ENCODE data around the gene TSPAN32.
"Not testable (repeated sequence)": the region's sequence is repeated elsewhere in the genome, so short reads cannot be mapped to it uniquely, and the experiment has no call there.

Gene TSPAN32

DNA sequence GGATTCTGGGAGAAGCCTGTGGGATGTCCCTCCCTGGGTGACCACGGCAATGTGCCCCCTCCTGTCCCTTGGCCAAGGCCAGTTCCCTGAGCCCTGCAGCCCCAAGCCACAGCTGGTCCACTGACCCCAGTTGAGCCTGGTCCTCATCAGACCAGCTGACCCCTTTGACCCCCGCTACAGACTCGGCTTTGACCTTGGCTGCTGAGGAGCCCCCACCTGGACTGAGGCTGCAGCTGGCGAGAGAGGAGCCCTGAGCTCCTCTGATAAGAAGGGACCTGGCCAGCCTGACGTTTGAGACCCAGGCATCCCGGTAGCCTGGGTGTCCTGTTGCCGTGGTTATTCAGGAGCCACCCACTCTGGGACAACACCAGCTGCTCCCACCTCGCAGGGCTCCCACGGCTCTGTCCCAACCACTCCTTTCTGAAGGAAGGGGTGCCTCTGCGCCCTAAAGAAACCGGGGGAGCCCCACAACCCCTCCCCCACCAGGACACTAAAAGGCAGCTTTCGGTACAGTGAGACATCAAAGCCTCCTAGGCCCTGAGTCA, 34.4 kb upstream of the TSPAN32 start:
- DNase-seq (ENCODE audit: low read depth): no peak

DNA sequence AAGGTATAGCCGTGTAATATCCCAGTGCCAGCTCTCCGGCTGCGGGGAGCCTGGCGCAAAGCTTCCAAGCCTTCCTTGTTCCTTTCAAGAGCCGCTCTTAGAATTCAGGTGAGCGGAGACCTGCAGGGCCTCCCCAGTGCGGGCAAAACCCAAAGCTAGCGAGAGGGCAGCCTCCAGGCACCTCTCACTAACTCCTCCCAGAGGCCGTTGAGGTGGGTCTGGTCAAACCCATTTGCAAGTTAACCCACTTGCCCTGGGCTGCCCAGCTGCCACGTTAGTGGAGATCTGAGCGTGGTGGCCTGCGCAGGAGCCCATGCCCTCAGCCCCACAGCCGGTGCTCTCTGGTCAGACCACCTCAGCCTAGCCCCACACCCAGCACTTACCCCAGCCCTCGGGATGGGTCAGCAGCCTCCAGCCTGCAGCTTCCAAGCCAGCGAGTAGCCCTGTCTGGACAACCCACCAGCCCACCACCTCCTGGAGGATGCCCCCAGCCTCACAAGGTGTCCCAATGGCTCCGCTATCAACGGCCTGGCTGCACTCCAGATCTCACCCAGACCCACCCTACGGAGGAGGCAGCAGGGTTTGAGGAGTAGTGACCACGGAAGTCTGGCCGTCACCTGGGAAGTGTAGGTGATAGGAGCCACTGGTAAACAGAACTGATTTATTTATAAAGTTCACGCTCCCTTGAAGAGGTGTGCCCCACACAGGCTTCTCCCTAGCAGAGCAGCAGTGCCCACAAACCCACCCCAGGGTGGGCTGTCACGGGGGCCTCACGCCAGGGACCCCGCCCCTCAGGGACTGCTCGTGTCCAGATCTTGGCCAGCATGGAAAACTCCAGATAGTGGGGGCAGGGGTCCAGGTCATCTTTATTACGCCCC, 33.7 kb upstream of the TSPAN32 start:
- DNase-seq (ENCODE audit: low read depth): no peak

DNA sequence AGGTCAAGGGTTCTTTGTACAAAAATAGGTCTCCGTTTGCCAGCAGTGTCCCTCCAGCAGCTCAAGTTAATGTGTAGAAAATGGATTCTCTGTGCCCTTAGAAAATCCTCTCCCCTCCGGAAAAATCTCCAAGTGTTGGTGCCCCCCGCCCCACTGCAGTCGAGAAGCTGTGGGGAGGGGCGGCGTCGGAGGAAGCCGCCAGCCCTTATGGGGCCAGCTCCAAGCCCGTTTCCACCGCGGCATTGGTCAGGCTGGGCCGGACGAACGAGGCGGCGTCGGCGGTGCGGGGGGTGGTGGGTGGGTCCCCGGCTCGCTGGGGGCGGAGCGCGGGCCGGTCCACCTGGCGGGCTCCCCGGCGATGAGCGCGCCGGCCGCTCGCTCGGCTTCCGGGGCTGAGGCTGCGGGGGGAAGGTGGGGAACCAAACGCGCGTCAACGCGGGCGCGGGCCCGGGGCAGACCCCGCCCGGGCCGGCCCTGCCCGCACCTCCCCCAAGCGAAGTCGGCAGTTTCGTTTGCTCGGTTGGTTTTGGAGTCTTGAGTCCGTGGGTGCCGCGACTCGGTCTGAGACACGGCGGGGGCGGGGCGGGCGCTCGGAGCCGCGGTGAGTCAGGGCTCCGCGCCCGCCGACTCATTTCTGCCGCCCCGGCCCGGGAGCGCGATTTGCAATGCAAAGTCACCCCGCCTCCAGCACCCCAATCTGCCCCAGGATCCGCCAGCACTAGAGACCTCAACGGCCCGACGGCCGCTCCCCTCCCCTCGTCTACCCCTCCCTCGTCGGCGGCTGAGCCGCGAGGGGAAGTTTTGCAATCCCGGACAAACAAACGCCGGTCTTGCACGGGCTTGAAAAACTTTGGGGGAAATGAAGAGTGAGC, 32.8 kb upstream of the TSPAN32 start:
- no peak for DNase-seq (ENCODE audit: low read depth)

DNA sequence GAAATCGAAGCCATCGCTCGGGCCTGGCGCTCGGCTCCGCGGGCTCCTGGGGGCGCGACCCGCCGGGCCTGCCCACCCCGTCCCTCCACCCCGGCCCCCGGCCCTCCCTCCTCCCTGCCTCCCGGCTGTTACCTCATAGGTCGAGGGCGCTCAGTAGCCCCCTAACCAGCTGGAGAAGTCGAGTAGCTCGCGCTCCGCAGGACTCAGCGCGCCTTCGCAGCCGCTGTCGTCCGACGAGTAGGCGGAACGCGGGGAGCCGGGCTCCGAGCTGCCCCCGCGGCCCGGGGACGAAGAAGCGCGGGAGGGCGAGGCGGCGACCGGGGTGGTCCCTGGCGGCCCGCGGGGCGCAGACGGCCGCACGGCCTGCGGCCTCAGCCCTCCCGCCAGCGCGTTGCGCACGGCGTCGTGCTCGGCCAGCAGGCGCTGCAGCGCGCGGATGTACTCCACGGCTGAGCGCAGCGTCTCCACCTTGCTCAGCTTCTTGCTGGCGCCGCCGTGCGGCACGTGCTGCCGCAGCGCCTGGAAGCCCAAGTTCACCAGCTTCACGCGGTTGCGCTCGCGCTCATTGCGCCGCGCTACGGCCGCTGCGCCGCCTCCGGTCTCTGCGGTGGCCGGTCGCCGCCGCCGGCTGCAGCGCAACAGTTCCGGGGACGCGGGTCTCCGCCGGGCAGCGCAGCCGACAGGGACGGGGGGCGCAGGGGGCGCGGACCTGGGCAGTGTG, 32.1 kb upstream of the TSPAN32 start:
- DNase-seq (ENCODE audit: low read depth): peak; percentile 13

DNA sequence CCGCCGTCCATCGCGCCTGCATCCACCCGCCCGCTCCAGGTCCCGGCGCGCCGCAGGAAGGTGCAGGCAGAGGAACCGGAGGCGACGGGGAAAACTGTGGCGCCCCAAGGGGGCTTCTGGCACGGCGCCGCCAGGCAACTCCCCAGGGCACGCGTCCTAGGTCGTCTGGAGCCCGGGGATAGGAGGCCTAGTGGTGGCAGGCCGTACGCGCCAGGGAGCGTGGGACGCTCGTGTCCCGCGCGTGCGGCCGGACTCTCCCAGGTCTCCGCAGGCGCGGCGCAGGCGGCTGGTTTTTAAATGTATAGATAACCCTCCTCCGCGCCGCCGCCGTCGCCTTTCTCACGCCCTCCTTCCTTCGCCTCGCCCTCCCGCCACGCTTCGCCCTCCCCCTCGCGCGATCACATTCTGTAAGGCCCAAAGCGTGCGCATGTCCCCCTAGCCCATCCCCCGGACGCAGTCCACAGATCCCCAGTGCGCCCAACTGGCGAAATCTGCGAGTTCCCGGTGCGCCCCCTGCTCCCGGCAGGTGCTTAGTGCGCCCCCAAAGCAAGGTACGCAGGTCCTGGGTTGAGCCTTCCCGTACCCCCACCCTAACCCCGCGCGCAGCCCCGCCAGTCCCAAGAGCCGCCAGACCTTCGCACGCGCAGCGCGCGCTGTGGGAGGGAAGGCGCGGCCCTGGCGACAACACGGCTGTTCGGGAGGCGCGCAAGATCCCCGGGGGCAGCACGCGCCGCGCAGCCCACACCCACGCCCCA, 31.3 kb upstream of the TSPAN32 start, which contains the start of gene ASCL2:
TSS of gene ASCL2 (minus strand) at position 267 of the 755 bp plus-strand sequence. CDS start at position 11, 256 bp downstream.
- no peak for DNase-seq (ENCODE audit: low read depth)

DNA sequence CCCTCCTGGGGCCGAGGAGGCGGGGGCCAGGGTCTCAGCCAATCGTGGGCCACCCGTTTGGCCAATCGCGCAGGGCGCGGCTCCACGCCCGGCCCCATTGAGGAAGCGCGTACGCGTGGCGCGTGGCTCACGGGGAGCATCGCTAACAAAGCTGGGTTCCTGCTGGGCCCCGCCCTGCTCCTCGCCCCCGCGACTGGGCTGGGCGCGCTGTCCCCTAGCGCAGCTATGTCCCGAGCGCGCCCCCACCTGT, 30.8 kb upstream of the TSPAN32 start:
- DNase-seq (ENCODE audit: low read depth): no peak

DNA sequence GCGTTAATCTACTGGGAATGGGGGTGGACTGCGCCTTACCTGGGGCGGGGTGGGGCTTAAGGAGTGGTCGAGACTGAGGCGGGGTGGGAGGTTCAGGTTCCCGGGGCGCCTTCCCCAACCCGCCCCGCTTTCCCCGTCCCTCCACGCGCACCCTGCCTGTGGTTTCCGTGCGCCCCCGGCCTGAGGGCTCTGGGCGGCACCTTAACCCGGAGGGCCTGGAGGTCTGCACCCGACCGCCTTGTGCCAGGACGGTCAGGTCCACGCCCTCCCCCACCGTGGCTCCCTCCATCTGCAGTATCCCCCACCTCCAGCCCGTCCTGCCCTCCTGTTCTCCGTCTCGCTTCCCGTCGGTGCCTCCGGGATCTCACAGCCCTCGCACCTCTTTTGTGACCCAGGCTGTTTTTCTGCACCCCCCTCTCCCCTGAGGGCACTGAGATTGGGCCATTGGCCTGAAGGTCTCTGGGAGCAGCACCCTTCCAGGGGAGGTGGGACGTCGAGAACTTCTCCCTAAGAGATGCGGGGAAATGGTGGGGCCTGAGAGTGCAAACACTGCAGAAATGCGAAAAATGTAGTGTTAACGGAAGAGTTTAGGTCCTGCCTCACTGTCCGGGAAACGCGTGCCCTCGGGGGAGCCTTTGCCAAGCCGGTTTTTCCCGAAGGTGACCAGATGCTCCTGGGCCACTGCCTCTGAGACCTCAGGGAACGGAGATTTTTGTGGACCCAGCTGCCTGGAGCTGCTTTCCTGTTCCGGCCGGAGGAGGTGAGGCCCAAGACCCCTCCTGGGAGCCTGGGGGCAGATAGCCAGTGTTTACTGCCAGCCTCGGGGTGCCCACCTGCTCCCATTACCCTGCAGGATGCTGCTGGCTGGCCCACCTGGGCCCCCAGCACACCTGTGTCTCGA, 30.2 kb upstream of the TSPAN32 start:
- no peak for DNase-seq (ENCODE audit: low read depth)

DNA sequence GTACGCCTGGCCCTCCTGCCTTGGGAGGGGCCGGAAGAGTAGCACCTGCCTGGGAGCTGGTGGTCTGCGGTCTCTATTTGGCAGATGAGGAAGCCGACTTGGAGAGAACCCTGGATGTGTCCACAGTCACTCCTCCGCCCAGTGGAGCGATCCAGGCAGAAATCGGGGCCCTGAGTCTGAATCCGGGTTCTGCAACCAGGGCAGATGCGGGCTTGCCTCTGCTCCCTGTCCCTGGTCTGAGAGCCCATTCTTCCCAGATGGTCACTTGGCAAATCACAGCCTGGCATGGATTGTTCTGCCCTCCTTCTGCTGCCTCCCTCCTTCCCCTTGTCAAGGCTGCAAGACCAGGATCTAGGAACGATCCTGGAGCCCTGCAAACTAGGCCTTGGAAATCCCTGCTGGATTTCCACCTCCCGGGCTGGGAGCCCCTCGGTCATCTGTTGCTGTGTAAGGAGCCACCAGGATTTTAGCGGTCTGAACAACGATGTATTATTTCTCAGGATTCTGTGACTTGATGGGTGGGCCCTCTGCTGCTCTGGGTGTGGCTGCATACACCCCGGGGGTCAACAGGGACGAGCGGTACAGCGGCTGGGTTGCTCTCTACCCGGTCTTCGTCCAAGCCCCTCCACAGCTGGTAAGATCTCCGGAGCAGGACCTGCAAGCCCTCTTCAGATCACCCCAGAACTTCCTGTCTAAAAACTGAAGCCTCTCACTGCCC, 29.4 kb upstream of the TSPAN32 start:
- no peak for DNase-seq (ENCODE audit: low read depth)

DNA sequence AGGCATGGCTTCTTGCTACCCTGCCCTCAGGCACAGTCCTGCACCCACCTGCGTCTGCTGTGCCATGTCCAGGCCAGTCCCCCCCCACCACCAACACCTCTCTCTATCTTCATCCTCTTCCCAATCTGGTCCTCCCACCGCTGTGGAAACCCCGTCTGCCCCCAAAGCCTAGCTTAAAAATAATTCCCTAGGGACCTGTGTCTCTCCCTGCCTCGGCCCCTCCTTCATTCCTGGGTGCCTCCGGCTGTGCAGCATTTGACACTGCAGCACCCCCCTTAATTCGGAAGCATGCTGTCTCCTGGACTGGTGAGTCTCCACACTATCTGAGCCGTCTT, 28.9 kb upstream of the TSPAN32 start:
- no peak for DNase-seq (ENCODE audit: low read depth)

DNA sequence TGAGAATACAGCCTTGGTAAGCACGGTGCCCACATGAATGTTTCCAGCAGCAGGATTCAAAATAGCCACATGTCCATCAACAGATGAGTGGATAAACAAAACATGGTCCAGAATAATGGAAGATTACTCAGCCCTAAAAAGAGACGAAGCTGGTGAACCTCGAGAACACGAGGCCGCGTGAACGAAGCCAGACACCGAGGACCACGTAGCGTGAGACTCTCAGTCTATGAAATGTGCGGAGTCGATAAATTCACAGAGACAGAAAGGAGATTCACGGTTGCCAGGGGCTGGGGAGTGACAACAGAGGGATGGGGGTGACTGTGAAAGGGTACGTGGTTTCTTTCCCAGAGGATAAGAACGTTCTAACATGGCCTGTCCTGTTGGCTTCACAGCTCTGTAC, 28.5 kb upstream of the TSPAN32 start:
- no peak for DNase-seq (ENCODE audit: low read depth)

DNA sequence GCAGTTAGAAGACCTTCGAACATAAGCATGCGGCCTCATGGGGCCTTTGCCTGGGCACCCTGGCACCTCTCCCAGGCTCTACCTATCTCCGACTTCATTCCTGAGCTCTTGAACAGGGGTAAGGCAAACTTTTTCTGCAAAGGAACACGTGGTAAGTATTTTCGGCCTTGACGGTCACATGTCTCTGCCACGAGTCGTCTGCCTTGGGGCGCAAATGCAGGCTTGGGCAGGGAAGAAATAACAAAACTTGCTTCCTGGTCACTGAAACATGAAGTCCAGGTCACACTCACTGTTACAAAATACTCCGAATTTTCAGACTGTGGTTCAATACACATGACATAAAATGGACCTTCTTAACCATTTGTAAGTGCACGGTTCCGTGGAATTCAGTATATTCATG, 28.0 kb upstream of the TSPAN32 start:
- DNase-seq (ENCODE audit: low read depth): no peak

DNA sequence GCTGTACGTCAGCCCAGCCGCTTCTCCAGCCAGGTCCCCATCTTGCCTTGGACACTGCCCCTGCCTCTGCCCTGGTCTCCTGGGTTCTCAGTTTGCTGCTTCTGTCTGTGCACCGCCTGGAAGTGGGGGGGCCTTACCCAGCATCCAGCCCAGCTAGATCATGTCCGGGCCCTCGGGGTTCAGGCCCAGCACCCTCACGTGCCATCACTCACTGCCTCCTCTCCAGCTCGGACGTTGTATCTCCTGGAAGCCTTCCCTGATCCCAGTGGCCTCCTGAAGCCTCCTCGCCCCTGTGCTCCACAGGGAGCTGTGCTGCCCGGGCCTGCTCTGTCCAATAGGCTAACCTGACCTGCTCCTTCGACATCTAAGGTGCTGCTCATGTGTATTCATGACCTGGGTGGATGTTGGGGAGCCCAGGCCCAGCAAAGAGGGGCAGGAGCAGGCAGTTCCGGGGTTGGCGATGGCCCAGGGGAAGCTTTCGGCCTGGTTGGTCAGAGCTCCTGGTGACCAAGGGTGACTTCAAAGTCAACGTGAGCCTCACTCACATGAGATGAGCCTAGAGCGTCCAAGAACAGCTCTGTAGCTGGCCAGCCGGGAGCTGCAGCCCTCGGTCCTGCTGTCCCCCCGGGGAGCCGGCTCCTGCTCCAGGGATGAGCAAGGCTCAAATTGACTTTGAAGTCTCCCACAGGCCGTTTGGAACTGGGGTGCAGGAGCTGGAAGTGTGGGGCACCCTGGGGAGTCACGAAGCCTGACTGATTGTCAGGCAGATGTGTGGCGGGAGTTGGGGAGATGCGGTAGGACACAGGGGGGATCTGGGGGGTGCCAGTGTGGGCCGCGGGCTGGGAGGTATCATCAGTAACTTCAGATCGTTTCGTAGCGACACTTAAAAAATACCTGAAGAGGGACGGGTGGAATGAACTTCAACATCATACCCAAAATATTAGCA, 26.2 kb upstream of the TSPAN32 start:
- DNase-seq (ENCODE audit: low read depth): no peak

DNA sequence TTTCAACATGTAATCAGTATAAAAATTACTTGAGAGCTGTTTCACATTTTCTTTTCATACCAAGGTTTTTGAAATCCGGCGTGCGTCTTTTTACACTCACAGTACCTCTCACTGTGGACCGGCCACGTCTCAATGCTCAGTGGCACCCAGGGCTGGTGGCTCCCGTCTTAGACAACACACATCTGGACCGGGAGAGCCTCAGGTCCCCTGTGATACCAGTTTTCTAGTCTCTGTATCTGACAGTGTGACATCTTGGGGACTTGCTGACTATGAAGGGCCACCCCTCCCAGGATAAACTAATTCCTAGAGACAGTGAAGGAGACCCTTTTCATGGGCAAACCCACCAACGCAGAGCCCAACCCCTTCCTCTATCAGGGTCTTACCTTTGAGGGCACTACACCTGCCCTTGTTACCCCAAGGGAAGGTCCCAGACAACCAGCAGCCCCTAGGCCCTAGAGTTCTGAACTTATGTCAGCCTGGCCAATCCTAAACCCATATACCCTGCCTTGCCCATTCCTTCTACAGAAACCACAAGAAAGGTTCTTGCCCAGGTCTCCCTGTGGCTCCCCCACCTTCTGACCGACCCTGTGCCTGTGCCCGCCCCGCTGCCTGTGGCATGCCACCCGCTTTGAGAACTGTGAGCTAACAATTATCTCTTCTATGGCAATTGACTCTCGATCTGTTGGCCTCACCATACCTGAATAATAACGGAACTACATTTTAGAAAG, 25.4 kb upstream of the TSPAN32 start:
- no peak for DNase-seq (ENCODE audit: low read depth)

DNA sequence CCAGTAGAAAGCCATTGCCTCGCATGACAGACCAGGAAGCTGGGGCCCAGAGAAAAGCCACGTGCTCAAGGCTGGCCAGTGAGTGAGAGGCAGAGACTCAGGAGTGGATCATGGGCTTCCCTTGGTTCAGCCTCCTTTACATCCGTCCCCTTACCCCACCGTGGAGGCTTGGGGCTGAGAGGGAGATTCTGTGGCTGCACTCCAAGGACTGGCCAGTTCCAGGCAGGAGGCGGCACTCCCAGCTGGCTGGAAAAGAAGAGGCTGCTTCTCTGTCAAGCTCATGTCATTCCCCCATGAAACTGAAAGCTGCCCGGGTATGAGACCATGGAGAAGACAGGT, 24.8 kb upstream of the TSPAN32 start:
- DNase-seq (ENCODE audit: low read depth): no peak

DNA sequence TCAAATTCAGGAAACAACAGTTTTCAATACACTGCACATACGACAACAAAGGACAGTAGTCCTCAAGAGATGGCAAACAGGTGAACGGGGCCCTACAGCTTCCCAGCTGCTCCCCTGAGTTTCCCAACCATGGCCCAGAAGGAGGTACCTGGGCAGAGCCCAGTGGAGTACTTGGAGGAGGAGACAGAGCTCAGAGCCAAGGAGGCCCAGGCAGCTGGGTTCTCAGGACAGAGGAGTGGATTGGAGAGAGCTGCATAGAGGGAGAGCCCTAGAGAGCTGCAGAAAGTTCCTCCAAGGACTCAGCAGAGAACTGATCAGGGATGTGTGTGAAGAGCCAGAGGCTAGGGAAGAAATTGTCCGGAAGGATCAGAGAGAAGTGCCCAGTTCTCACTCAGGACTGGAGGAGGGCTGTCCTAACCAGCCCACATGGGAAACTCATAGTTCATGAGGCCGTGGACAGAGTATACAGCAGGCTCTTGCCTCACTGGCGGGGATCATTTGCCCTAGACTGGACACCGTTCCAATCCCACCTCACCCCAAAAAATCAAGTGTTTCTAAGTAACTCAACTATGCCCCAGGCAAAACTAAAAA, 23.8 kb upstream of the TSPAN32 start:
- DNase-seq (ENCODE audit: low read depth): no peak

DNA sequence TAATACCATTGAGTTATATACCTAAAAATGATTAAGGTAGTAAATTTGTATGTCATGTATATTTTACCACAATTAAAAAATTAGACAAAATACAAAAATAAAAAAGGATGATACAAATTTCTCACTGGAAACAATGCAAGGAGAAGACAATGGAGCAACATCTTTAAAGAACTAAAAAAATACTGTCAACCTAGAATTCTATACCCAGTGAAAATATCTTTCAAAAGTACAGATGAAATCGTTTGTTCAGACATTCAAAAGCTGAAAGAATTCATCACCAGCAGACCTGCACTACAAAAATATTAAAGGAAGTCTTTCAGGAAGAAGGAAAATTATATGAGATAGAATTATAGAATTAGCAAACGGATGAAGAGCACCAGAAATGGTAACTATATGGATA, 21.6 kb upstream of the TSPAN32 start:
- no peak for DNase-seq (ENCODE audit: low read depth)

DNA sequence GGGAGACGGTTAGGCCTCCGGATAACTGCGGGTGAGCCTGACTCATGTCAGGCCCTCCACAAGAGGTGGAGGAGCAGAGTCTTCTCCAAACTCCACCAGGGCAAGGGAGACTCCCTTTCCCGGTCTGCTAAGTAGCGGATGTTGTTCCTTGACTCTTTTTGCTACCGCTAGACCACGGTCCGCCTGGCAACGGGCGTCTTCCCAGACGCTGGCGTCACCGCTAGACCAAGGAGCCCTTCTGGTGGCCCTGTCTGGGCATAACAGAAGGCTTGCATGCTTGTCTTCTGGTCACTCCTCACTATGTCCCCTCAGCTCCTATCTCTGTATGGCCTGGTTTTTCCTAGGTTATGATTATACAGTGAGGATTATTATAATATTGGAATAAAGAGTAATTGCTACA, 15.5 kb upstream of the TSPAN32 start:
- DNase-seq (ENCODE audit: low read depth): not testable (repeated sequence)

DNA sequence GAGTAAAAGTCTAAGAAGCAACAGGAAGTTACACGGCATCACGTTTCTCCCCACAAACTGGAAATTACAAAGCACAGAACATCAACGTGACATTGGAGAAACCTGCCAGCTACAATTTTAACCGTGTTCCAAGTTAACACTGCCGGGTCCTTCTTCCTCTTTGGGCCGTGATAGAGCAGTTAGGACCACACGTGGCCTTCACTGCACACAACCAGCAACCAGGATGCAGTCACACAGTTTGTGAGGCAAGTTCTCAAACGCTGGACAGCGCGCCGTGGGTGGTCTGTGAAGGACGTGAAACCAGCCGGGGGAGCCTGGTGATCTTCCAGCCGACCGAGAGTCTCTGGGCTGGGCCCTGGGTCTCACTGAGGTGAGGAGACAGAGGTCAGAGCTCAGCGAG, 14.7 kb upstream of the TSPAN32 start:
- no peak for DNase-seq (ENCODE audit: low read depth)

Data from fibroblast of the conjunctiva (primary cell).